Right ventricle myocardium inferior (tissue), 1 donor: ENCODE measurements around the gene KLHL29. TPM values are rescaled to one million over a fixed set of nuclear protein-coding genes. Genes with fewer than 3 reads are reported as not detected.
A peak's percentile ranks its signal among the peaks of the same experiment; 100 is the strongest.

Experiments used
- ATAC-seq: fragments of 200-7000 bp; cut with Tn5 transposase; one replicate; pipeline ENCODE4 v1.9.1; 2020; ENCODE audit warnings: mild to moderate bottlenecking, moderate library complexity
- DNase-seq: peaks from one replicate; pipeline ENCODE4 v3.0.0; 2021; ENCODE audit errors: missing footprints
- intact Hi-C: fragments of 100-400 bp; cut with DNase I; formaldehyde crosslinking; loops from one replicate; pipeline ENCODE4 v1.11.0; 2022
- total RNA-seq: library from RNA; stranded (reverse); fragmentation: NEBNext Ultra II Directional; extraction: Animal tissue kit (Norgen Biotek cat#: 25700); gene quantifications from one replicate; pipeline ENCODE4 v1.2.1, GENCODE V29; 2021
- donor health status: DM: no; HTN: yes; CAD: no; lungs with severe emphysema.

The KLHL29 gene
- total RNA-seq, 1 donor from 2014 or later, result 0.54 TPM

DNA sequence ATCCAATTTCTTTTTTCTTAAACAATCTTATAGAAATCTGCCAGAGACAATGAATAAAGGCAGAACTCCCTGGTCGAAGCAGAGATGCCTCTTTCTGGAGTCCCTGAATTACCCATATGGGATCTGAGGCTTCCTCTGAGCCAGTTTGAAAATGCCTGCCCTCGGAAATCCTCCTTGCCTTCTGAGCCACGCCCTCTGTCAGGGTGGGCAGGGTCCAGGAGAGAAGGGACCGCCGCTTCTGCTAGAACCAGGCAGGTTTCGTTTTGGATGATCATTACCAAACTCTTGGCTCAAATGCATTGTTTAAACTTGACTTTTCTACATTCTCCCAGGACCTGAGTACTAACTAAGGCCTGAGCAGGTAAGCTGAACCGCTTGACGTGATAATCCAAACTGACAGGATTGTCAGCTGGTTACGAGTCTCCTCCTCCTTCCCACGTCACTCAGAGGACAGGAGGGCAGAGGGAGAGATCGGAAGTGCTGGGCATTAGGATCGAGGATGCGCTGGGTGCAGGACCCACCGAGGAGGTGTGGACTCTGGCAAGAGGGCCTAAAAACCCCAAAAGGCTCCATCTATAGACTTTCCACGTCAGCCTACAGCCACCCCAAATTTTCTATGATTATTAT, 128.4 kb downstream of the KLHL29 start:
- no peak for DNase-seq
- no peak for ATAC-seq
- intact Hi-C loops, result no loop called here

- intact Hi-C loops, result no loop called here
These were observed 129.2 kb downstream of the KLHL29 start for GRCh38 chr2:23513872-23514793.

GRCh38 chr2:23516520-23517256, 131.7 kb downstream of the KLHL29 start:
- ATAC-seq (no peak), DNase-seq (no peak)
- intact Hi-C loops, result no loop called here

More at GRCh38 chr2:23513872-23514793, 129.2 kb downstream of the KLHL29 start:
- ATAC-seq, result peak; percentile 45
- DNase-seq, result no peak

GRCh38 chr2:23518481-23519333, 133.7 kb downstream of the KLHL29 start:
- no peak for DNase-seq
- intact Hi-C loops, result no loop called here
- ATAC-seq, result no peak

DNA sequence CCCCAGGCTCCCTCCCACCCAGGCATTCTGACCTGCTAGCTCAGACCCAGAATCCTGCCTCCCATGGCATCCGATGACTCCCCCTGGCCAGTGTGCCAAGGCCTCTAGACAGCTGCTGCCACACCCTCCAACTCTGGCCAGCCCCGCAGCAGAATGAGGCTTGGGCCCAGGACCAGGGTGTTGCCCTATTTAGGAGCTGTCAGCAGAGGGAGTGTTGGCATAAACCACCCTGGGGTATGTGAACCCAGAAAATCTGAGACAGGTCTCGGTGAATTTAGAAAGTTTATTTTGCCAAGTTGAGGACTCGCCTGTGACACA, 134.3 kb downstream of the KLHL29 start:
- no peak for ATAC-seq

DNA sequence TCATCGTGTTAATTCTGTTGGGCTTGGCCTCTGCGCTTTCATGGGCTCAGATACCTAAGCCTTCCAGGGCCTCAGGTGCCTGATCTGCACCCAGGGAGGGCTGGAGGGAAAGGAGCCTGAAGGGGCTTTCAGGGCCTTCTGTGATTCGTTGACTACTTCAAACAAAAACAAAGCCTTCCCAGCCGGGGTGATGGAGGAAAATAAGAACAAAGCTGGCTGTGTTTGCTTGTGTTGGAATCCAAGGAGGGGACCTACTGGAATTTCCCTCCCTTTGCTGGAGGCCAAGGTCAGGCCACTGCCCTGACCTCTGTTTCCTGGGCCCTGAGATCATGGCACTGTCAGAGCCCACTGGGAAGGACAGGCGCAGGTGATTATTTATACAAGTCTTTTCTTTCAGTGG, 135.3 kb downstream of the KLHL29 start:
- no peak for ATAC-seq
- intact Hi-C loops, result no loop called here
- no peak for DNase-seq

More for the DNA sequence above, 134.3 kb downstream of the KLHL29 start:
- intact Hi-C loops, result no loop called here
- no peak for DNase-seq

- DNase-seq (no peak), ATAC-seq (no peak)
- intact Hi-C loops, result no loop called here
These were observed 136.1 kb downstream of the KLHL29 start for GRCh38 chr2:23521060-23521459.

DNA sequence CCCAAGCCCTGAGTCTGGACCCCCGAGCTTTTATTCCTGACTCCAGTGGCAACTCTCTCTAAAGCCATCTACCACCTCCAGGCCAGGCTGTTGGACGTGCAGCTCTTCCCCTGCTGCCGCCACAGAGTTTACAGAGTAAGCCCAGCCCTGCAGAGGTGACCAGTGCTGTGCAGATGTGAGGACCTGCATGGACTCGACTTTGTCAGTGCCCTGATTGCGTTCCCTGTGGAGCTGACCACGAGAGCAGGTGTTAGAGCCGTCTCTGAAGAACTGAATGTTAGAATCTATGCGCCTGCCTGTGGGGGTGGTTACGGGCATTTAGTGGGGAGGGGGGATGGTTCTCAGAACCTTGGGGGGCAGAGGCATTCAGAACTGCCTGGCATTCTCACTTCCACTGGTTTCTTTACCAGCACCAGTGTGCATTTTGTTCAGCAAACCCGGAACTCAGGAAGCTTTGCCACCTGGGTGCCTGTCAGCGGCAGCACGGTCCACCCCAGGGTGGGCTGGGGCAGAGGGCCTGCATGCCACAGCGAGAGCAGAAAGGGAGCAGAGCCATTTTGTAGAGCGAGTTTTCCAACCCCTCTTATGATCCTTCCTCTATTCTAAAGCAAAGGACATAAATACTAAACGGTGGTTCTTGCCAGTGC, 137.9 kb downstream of the KLHL29 start:
- intact Hi-C loops, result no loop called here
- ATAC-seq (no peak), DNase-seq (no peak)

GRCh38 chr2:23523373-23524260, 138.6 kb downstream of the KLHL29 start:
- DNase-seq, result no peak
- peak; percentile 42 for ATAC-seq
- intact Hi-C loops, result no loop called here

- intact Hi-C loops, result no loop called here
- ATAC-seq, result peak; percentile 27
These were observed 139.3 kb downstream of the KLHL29 start for GRCh38 chr2:23524261-23524706.

GRCh38 chr2:23525137-23525765, 140.3 kb downstream of the KLHL29 start:
- DNase-seq (no peak), ATAC-seq (no peak)
- intact Hi-C loops, result no loop called here

More at GRCh38 chr2:23524261-23524706, 139.3 kb downstream of the KLHL29 start:
- no peak for DNase-seq

- ATAC-seq (no peak), DNase-seq (no peak)
- intact Hi-C loops, result no loop called here
These were observed 141.1 kb downstream of the KLHL29 start for GRCh38 chr2:23526114-23526513.

DNA sequence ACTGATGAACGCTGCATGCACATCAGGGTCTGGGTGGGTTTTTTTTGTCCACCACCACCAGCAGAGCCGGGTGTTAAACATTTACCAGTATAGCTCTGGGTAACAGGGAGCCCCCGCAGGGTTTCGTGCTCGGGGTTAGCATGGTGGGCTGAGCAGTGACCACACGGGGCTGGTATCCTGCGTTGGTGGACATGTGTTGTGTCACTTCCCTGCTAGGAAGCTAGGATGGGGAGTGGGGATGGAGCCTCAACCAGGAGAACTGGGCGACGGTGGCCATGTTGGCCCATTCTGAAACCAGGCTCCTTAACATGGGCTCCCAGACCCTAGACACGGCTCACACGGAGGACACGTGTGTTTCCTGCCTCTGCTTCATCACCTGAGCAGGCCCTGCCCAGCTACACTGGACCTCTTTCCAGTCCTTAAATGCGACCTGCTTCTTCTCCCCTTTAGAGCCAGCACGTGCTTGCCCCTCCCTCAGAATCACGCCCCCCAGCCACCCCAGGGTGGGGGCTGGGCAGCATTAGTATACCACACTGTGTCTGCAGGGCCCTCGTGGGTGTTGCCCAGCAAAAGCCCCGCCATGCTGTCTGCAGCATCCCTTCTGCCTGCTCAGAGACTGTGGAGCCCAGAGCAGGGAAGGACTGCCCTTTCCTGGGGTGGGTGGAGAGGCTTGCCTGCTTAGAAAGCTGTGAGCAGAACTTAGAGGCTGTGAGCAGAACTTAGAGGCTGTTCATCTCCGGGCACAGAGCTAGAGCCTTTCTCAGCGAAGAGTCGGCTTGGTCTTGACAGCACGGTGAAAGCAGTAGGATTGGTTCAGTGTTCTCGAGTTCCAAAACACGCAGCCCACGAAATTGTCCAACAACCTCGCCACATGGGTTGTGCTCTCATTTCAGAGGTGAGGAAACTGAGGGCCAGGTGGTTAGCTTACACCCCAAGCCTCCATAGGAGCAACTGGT, 142.1 kb downstream of the KLHL29 start:
- ATAC-seq (no peak), DNase-seq (no peak)
- intact Hi-C loops, result no loop called here

- ATAC-seq (no peak), DNase-seq (no peak)
- intact Hi-C loops, result no loop called here
These were observed 143.2 kb downstream of the KLHL29 start for GRCh38 chr2:23528171-23528570.

GRCh38 chr2:23528690-23529089, 143.7 kb downstream of the KLHL29 start:
- ATAC-seq, result no peak

DNA sequence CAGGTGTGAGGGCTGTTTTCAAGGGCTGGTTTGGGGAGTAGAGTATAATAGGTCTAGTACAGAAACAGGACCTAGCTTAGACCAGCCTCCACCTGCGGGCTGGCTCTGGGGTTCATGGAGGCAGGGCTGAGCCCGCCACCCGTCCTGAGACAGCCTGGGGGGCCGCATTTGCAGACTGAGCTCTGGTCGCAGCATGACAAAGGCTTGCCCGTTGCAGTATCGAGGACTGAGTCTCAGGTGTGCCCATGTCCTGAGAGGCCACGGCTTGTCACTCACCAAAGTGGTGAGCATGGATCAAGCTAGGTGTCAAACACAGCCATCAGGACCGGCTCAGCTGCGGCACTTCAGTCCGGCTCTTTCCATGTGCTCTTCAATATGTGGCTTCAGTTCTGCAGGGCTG, 144.7 kb downstream of the KLHL29 start:
- ATAC-seq, result no peak
- intact Hi-C loops, result no loop called here
- no peak for DNase-seq

More at GRCh38 chr2:23528690-23529089, 143.7 kb downstream of the KLHL29 start:
- no peak for DNase-seq
- intact Hi-C loops, result no loop called here
